Colonic mucosa (tissue), 4 donors: ENCODE results near the gene MORC4. TPM values are rescaled to one million over a fixed set of nuclear protein-coding genes. Genes with fewer than 3 reads are reported as not detected.

ENCODE experiments used
- DNase-seq: peaks from one replicate; pipeline ENCODE4 v3.0.0-alpha.2; 2020
- H3K27ac ChIP-seq: fragments of 200-600 bp; one replicate; pipeline ENCODE4 v1.8.0; 2021
- H3K27me3 ChIP-seq: fragments of 200-600 bp; one replicate; pipeline ENCODE4 v1.8.0; 2021
- H3K36me3 ChIP-seq: fragments of 200-600 bp; one replicate; pipeline ENCODE4 v1.8.0; 2021
- H3K4me1 ChIP-seq: fragments of 200-600 bp; one replicate; pipeline ENCODE4 v1.8.0; 2021; ENCODE audit warnings: mild to moderate bottlenecking
- H3K4me3 ChIP-seq: fragments of 200-600 bp; one replicate; pipeline ENCODE4 v1.8.0; 2021
- H3K9ac ChIP-seq, 2 donors: one replicate each; pipeline ENCODE4 v1.7.0; 2013; ENCODE audit warnings: control low read depth in 2 of 2, low read depth in 2 of 2, low read length in 2 of 2
- H3K9me3 ChIP-seq: fragments of 200-600 bp; one replicate; pipeline ENCODE4 v1.8.0; 2021
- CTCF ChIP-seq: fragments of 200-600 bp; IDR thresholded peaks from one replicate; pipeline ENCODE4 v1.8.0; 2022; ENCODE audit warnings: antibody characterized with exemption, mild to moderate bottlenecking
- intact Hi-C: fragments of 100-400 bp; cut with DNase I; formaldehyde crosslinking; loops from one replicate; pipeline ENCODE4 v1.14.1; 2022
- total RNA-seq, 2 donors: library from RNA; stranded (reverse); fragmentation: NEBNext Ultra II Directional in 1 of 2; extraction: Animal tissue kit (Norgen Biotek cat#: 25700) in 1 of 2; gene quantifications; one replicate each; pipeline ENCODE4 v1.2.1, GENCODE V29; 2021
- donor health status: healthy.
- donor health status: DM: no; HTN: no; CAD: no.
- donor health status: DM: no; HTN: no; CAD: no.

Gene MORC4
- total RNA-seq, 2 donors from 2014 or later, result 11.2 to 11.3 TPM

- H3K9ac ChIP-seq, result no peak overlapping the region
- H3K27me3 ChIP-seq, result no peaks in the 10 kb centered on the region
- no peak overlapping the region for H3K4me3 ChIP-seq
- intact Hi-C loops, result no loop called here
- H3K9me3 ChIP-seq, result no peaks in the 10 kb centered on the region
- no peak overlapping the region for H3K27ac ChIP-seq
- H3K4me1 ChIP-seq, result peaks cover 3% of the 10 kb centered on the region
- H3K36me3 ChIP-seq, result no peaks in the 10 kb centered on the region
- no peak for TF ChIP-seq CTCF
- no peak for DNase-seq
These were observed 71.8 kb downstream of the MORC4 start for GRCh38 chrX:106928227-106928626.

GRCh38 chrX:106927700-106928099, 72.3 kb downstream of the MORC4 start:
- Histone ChIP-seq H3K4me3 (no peak overlapping the region), H3K9ac (no peak overlapping the region), H3K9me3 (no peaks in the 10 kb centered on the region), H3K4me1 (no peaks in the 10 kb centered on the region), H3K36me3 (no peaks in the 10 kb centered on the region), H3K27me3 (no peaks in the 10 kb centered on the region), H3K27ac (no peak overlapping the region)
- intact Hi-C loops, result no loop called here
- DNase-seq, result no peak
- TF ChIP-seq CTCF, result no peak

- no peak for DNase-seq
- H3K36me3 ChIP-seq, result no peaks in the 10 kb centered on the region
- no peaks in the 10 kb centered on the region for H3K9me3 ChIP-seq
- TF ChIP-seq CTCF, result no peak
- no peak overlapping the region for H3K4me3 ChIP-seq
- no peak overlapping the region for H3K9ac ChIP-seq
- no peaks in the 10 kb centered on the region for H3K27me3 ChIP-seq
- no peaks in the 10 kb centered on the region for H3K4me1 ChIP-seq
- no peak overlapping the region for H3K27ac ChIP-seq
- intact Hi-C loops, result no loop called here
These were observed 73.0 kb downstream of the MORC4 start for GRCh38 chrX:106927023-106927422.

GRCh38 chrX:106921637-106922036, 78.4 kb downstream of the MORC4 start:
- intact Hi-C loops, result no loop called here
- no peak overlapping the region for H3K9ac ChIP-seq
- no peaks in the 10 kb centered on the region for H3K9me3 ChIP-seq
- H3K36me3 ChIP-seq, result no peaks in the 10 kb centered on the region
- no peak for TF ChIP-seq CTCF
- H3K4me3 ChIP-seq, result no peak overlapping the region
- no peak overlapping the region for H3K27ac ChIP-seq
- no peaks in the 10 kb centered on the region for H3K27me3 ChIP-seq
- DNase-seq, result no peak
- no peaks in the 10 kb centered on the region for H3K4me1 ChIP-seq

- DNase-seq, result no peak
- H3K27ac ChIP-seq, result no peak within 1 kb of the TSS
- H3K36me3 ChIP-seq, result no peaks in the 10 kb centered on the region
- no peaks in the 10 kb centered on the region for H3K9me3 ChIP-seq
- no peak within 1 kb of the TSS for H3K4me3 ChIP-seq
- H3K9ac ChIP-seq, result no peak within 1 kb of the TSS
- intact Hi-C loops, result no loop called here
- no peaks in the 10 kb centered on the region for H3K4me1 ChIP-seq
- no peak for TF ChIP-seq CTCF
- no peaks in the 10 kb centered on the region for H3K27me3 ChIP-seq
These were observed 80.0 kb downstream of the MORC4 start, which contains the start of gene CLDN2 for GRCh38 chrX:106919932-106920452. CLDN2 (plus strand) TSS chrX:106920402; CDS start chrX:106928229, 7,827 bp downstream.
